NCI-H1105 (cell line): ENCODE data around the gene FANCG.

Experiments
- DNase-seq: peaks from one replicate; lab custom pipeline; 2025; lab: John Stamatoyannopoulos, UW

FANCG gene

DNA sequence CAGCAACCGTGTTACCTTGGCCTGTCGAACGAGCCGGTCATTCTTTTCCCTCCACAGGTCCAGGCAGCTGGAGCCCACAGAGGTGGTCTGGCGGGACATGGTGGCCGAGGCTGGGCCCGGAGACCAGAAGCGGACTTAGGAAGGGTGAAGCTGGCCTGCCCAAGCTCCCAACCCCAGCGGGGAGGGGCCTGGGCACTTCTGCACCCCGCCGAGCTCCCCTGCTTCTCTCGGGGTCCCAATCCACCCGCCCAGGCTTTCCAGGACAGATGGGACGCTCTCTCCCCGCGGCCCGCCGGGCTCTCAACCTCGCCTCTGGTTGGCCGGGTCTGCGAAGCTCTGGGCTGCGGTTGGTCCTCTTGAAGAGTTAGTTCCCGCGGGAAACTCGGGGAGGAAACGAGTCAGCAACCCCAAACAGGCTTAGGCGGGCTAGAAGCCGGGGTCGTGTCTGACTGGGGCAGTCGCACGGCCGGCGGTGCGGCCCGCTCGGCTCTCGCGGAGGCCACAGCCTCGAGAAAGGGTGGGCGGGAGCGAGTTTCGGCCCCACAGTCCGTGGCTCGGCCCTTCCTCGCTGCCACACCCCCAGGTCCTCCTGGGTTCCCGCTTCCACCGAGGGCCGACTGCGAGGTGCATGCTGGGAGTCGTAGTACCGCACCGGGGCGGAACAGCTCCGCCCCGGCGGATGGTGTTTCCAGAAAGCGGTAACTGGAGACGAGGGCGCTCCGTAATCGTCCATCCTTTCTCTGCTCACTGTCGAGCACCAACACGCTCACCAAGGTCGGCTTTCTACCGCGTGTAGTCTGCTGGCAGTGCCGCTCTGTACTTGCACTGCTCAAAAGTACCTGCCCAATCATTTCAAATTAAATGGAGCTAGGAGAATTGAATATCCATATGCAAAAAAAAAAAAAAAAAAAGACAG lies at the start of gene FANCG:
FANCG (minus strand) TSS at position 517 of the 916 bp plus-strand sequence; CDS start at position 99, 418 bp downstream.
- peak; percentile 88 for DNase-seq

DNA sequence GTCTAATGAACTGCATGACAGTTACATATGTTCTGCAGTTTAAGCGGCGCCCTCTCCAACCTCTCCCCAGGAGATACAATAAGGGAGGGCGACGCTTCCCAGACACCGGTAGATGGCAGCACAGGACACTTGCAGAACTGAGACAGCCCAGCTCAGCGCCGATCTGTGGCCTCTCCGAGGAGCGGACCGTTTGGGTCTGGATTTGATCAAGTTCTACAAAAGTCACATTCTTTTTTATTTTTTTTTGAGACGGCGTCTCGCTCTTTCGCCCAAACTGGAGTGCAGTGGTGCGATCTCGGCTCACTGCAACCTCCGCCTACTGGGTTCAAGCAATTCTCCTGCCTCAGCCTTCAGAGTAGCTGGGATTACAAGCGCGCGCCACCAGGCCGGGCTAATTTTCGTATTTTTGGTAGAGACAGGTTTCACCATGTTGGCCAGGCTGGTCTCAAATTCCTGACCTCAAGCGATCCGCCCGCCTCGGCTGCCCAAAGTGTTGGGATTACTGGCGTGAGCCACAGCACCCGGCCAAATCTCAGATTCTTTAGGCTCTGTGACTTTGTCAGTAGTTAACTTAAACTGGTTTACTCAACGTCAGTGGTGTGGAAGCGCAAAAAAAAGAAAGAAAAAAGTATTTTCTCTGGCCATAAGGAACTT lies 37.3 kb upstream of the FANCG start:
- peak; percentile 74 for DNase-seq

DNA sequence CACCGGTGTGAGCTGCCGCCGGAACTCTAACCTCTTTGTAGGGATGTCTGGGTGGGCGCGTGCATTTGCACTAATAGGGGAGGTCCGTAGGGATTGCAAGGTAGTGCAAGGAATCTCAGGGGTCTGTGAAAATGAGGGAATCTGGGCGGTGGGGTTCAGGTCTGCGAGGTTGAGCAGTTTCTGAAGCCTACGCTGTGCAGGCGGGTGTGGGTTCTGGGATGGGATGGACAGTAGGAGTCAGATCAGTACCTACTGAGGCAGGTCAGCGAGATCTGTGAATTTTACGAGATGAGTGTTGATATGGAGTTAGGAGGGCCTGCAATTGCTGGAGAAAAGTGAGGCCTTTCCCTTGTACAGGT lies 36.8 kb upstream of the FANCG start:
- DNase-seq: no peak

DNA sequence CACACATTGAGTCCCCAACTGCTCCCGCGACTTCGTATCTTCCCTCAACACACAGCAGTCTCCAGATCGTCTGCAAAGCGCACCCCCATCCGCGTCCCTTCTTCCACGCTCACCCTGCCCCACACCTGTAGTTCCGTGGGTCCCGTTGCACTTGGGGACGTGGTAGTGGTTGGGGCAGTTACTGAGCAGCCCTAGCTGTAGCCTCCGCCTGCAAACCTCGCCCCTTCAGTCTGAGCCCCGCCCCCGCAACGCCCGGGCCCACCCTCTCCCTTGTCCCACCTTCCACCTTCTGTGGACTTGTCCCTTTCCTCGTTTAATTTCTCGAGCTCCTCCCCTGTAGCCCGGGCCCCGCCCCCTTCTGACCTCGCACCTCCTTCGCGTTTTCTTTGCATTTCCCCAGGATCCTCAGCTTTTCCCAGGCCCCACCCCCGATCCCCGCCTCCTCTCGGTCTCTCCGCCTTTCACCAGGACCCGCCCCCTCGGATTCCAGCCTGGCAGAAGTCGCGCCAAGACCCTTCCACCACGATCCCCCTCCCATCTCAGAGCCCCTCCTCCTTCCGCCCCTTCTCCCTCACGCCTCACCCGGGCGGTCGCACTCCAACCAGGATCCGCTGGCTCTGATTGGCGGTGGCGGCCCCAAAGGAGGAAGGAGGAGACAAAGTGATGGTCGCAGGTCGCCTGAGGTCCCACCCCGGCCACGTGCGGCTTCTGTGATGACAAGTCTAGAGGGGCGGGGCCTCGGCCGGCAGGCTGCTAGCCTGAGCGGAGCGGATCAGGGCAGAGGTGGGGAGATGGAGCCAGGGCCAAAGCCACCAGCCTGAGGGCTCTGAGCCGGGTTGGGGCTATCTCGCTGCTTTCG lies 36.2 kb upstream of the FANCG start, which contains the start of gene ATOSB:
ATOSB (minus strand) TSS at position 183 of the 859 bp plus-strand sequence. CDS start 7,588 bp downstream, outside the sequence.
- DNase-seq: peak; percentile 95

DNA sequence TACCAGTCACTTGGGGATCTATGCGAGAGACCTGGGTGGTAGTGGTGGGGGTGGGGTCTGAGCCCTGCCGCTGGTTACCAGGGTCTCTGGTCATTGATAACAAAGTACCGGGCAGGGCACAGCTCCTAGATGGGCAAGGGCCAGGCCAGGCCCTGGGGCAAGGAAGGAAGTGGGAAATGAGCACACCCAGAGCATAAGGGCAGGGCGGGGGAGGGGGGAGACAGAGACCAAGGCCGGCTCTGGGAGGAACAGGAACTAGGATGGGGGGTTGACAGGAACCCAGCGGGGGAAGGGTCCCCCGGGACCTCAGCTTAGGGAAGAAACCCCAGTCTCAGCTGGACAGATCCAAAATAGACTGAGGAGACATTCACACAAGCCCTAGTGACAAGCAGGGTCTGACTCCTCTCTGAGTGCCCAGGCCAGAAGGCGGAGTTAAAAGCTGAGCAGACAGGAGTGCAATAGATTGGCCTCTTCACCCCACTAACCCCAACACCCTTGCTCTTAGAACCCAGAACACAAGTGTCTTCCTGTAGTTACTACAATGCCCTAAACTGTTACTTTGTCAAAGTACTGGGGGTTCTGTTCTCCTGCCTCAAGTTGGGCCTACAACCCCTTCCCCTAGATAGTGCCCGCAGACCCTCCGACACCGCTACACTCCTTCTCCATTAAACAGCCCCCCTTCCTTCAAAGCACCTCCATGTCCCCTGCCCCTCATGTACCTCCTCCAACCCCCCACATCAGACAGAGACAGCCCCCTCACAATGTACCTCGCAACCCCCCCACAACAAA lies 35.3 kb upstream of the FANCG start:
- no peak for DNase-seq

DNA sequence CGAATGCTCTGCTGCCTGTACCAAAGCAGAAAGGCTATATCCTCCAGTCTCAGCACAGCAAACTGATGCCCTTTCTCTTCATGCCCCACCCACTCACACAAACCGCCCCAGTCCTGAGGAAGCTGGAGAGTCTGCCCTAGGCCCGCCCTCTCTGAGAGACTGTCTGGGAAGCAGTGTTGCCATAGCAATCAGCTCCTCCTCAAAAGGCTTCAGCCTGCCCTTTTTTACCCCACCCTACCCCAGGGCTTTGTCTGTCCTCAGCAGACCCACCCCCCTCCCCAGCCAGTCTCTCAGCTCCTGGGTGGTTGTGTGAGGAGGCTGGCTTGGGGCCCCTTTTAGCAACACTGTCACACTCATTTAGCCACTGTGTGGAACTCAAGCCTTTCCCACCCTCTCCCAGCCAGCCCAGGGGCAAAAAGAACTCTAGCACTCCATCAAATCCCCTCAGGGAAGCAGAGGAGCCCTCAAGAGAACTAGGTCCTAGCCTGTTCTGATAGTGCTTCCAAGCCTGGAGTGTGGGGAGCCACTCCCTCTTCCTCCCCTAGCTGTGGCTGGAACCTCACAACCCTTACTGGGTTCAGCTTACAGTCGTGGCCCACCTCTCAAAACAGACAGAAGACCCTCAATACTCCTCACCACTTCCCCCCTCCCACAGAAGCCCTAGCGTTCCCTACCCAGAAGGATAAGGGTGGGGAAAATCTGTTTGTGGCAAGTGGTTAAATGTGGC lies 34.5 kb upstream of the FANCG start:
- DNase-seq: no peak

DNA sequence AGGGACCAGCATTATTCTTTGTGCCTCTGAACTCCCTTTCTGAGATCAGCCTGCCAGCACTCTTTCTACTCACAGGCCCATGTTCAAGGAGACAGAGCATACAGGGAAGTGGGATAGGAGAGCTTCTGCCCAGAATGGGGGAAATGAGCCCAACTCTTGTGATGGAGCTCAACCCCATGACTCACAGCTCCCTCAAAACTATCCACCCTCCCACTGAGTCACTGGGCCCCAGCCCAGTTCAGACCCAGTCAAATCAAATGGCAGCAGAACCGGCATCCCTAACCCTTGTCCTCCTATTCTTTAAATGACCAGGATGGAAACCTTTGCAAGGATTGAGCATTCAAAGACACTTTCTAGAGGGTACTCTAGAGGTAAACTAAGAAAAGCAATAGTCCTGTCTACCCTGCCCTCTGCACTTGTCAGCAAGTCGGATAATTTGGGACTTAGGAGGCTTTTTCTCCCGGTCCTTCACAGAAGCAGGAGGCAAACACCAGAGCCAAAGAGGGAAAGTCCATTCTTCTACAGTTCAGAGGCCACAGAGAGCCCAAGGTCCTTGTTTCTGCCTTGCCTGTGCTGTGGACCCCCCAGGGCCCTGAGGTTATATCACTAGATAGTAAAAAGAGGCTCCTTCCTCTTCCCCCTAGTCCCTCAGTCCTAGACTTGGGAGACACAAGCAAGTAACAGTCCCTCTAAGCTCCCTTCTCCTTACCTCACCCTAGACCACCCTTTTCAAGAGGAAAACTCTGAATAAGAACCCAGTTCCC lies 32.7 kb upstream of the FANCG start:
- DNase-seq: no peak

DNA sequence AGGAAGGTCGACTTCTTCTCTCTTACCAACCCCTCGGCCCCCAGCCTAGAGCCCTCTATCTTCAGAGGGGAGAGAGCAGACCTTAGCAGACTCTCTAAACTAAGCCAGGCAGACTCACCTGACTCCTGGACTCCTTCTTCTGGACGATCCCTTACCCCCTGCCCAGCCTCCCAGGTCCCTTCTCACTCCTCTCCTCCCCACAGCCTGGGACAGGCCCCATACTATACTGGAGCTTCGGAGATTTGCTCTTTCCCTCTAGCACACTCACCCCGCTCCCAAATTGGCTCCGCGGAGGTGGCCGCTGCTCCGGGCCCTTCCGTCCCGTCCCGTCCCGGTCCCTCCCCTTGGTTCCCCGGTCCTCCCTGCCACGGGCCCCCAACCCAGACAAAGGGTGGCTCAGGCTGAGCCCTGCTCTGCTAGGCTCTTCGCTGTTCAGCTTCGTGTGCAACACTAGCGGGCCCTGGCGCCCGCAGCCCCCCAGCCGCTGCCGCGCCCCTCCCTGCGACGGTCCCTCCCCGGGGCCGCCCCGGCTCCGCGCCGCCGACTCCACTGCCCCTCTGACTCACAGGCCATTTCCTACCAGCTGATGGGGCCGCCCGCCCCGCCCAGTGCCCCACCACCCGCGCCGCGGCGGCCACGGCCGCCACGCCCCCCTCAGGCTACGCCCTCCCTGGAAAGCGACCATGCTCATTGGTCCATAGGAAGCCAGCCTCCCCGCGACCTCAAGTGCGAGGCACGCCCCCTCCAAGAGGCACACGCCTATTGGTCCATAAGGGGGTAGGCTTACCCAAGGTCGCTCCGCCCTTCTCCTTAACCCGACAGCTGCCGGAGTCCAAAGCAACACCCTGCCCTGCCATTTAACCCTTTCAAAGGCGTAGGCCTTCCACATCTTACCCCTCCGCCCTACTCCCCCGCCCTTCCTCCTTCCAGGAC lies 31.5 kb upstream of the FANCG start:
- peak; percentile 97 for DNase-seq

DNA sequence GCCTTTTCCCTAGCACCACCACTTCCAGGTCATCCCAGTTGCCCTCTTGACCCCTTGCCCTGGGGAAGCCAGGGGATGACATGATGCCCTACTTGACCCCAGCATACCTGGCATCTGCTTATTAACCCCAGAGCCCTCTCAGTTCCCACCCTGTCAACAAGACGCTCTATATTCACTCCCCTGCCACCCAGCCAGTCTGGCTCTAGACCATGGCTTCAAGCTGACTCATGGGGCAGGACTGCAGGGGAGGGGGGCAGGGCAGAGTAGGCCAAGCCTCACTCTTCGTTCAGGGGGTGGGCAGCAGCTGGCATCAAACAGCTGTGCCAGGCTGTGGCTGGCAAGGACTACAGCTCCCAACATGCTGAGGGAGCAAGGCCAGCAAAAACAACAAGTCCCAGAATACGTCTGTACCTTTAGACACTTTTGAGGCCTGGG lies 30.6 kb upstream of the FANCG start:
- DNase-seq: no peak

DNA sequence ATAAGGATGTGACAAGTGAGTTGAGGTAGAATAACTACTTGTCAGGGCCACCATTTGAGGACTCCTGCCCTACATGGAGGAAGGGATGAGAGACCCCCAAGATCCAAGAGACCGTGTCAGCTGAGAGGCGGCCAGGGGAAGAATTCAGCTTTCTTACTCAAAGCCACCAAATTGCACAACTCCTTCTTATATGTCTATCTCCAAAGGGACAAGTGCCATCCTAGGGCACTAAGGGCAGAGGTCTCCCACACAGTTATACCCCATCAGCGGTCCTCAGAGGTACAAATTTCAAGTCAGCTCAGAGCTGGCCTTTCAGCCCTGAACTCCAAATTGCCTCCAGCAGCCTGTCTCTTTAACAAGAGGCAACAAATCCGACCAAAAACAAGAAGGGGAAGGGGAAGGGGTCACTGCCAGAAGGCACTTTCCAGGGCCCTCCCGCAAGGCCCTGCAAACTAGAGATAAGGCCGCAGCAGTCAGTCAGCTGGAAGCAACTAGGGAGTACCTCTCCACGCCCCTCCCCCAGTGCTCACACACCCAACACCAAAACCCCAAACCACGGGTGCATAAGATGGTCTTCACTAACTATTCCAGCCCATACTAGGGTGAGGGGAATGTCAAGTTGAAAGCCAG lies 29.3 kb upstream of the FANCG start:
- DNase-seq: no peak

DNA sequence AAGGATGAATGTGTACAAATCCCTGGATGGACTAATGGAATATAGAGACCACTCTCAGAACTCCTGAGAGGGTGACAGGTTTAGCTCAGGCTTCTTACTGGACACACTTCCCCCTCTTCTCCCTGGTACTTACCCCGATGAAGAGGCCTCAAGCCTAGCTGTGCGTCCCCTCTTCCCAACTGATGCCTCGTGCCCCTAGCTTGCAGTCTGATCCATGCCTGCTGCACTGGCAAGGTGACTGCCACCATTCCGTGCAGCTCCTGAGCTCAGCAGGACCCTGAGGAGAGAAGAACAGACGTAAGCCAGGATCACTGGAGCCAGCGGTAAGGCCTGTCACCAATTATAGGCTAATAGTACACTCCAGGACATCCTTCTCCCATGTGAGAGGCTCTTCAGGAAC lies 28.7 kb upstream of the FANCG start:
- DNase-seq: no peak

DNA sequence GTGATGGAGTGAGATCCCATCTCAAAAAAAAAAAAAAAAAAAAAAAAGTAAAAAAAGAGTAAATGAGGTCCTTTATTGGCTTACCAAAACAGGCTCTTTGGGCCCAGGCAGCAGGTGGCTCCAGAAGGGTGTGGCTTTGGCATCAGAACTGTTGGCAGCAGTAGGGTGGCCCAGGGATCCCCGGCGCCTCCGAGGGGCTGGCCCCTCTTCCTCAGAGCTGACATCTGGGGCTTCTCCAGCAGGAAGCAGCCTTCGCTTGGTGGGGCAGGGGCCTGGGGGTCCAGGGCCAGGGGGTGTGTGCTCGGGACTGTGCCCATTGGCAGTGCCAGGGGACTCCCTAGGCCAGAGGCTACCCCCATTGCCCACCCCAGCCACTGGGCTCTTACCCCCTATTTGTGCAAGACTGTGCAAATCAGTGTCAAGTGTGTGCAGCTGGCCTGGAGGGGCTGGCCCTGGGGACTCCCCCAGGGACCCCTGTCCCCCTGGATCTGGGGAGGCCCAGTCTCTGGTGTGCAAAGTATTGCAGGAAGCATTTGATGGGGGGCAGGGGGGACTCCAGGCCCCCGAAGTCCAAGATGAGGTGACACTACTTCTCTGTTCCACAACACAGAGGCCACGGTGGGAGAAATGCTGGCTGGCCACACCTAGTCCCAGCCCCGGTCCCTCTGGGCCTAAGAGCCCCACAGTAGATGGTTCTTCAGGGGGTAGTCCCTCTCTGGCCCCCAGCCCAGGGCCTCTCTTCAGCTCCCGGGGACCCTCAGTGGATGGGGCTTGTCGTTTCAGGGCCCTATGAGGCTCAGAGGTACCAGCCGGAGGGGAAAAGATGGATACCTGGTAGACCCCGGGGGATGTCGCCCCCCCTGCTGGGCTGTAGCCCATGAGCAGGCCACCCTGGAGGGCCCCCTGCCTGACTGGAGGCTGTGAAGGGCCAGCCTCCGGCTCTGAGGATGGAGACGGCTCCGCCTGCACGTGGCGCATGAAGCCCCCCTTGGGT lies 27.9 kb upstream of the FANCG start:
- no peak for DNase-seq

DNA sequence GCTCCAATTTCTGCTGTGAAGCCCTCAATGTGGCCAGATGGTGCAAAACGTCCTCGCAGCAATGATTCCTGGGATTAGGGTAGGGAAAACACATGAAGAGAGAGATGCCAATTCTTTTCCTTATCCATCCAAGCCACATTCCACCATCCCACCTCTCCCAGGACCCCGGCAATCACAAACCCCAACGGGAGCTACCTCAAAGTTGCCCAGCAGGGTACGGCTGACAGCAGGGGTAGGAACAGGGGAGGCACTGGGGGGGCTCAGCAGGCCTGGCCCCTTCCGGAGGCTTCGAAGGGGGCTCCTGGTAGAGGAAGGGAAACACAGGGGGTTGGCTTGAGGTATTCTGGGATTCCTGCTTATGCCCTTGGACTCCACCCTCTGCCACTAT lies 26.6 kb upstream of the FANCG start:
- no peak for DNase-seq

DNA sequence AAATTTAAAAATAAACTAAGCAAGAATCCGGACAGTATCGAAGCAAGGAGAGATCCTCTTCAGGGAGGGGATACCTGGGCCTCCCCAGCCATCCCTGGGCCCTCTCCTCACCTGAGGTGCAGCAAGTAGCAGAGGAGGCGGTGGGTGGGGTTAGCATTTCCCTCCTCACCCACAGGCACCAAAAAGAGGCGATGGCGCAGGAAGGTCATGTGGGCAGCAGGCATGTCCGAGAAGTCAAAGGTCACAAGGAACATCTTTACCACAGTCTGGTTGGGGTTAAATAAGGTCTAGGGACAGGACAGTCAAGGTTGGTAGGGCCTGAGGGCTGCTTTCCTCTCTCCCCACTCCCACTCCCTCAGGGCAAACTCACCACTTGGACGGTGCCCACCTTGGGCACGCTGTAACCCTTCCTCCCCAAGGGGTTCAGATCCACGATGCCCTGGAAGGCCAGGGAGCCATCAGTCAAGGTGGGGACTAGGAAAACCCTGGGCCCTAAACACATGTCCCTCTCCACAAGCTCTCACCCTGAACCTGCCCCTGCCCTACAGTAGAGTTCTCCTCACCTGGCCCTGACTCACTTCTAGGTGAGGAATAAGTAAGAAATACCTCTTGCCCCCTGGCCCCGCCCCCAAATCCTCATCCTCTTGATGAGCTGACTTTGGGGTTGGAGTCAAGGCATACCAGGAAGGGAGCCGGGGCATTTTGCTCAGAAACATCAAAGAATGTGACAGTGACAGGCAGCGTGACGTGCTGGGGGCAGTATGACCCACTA lies 26.0 kb upstream of the FANCG start:
- no peak for DNase-seq

DNA sequence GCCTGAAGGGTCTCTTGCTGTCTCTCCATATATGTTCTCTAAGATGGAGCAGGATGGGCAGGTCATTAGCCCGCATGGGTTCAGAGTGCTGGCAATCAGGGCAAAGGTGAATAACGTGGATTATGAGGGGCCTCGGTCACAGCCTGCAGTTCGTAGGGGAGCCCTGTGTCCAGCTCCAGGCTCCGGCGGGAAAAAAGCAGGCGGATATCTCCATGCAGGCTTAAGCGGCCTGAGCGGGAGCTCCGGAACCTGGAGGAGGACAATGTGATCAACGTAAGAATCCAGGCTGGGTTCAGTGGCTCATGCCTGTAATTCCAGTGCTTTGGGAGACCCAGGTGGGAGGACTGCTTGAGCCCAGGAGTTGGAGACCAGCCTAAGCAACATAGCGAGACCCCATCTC lies 25.4 kb upstream of the FANCG start:
- no peak for DNase-seq

DNA sequence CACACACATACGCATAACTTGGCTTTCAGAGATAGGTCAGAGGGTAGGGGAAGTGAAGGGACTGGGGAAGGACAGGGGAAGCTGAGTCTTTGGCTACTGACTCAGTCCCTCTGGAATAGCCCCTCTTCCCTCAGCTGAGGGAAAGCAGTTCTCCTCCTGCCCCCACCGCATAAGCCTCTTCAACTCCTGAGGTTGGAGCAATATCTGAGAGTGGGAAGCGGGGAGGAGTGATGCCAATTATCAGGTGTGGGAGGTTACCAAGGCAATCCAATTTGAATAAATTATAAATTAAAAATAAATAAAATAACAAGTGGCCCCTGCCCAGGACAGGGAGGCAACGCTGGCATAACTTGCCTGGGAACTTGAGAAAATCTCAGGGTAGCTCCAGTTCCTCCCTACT lies 24.8 kb upstream of the FANCG start:
- DNase-seq: no peak
